Activated CD8-positive, alpha-beta T cell treated with anti-CD3 and anti-CD28 coated beads, Interleukin-2, amount 10 ng/mL, durations not matched to agents 7 days and 5 days (primary cell): ENCODE results near the gene EPX. TPM values are rescaled to one million over a fixed set of nuclear protein-coding genes. Genes with fewer than 3 reads are reported as not detected.
A peak's percentile ranks its signal among the peaks of the same experiment; 100 is the strongest.

Experiments used
- ATAC-seq: fragments of 150-1000 bp; cut with Tn5 transposase; one replicate; pipeline ENCODE4 v1.10.0; 2021; ENCODE audit warnings: moderate library complexity
- CTCF ChIA-PET: fragments of 350-600 bp; sonication (Branson Sonifier 250); formaldehyde crosslinking; loops from one replicate; lab custom pipeline; 2021; ENCODE audit warnings: antibody characterized with exemption; lab: Charles Lee
- POLR2A ChIA-PET: fragments of 350-600 bp; sonication (Branson Sonifier 250); formaldehyde crosslinking; loops from one replicate; lab custom pipeline; 2021; ENCODE audit warnings: antibody characterized with exemption; lab: Charles Lee
- DNase-seq: peaks from one replicate; pipeline ENCODE4 v3.0.0-alpha.2; 2020
- H3K27ac Mint-ChIP-seq: one replicate; pipeline ENCODE4 v1.8.0; 2021; ENCODE audit warnings: mild to moderate bottlenecking, mixed read lengths
- H3K27me3 Mint-ChIP-seq: one replicate; pipeline ENCODE4 v1.8.0; 2021; ENCODE audit warnings: low read depth, mixed read lengths
- H3K36me3 Mint-ChIP-seq: one replicate; pipeline ENCODE4 v1.8.0; 2021; ENCODE audit warnings: low read depth, mixed read lengths
- H3K4me1 Mint-ChIP-seq: one replicate; pipeline ENCODE4 v1.8.0; 2021; ENCODE audit warnings: low read depth, mixed read lengths
- H3K4me3 Mint-ChIP-seq: one replicate; pipeline ENCODE4 v1.8.0; 2021; ENCODE audit warnings: mild to moderate bottlenecking, mixed read lengths
- H3K9me3 Mint-ChIP-seq: one replicate; pipeline ENCODE4 v1.8.0; 2022; ENCODE audit warnings: mixed read lengths; ENCODE audit not compliant: insufficient read depth
- total RNA-seq, 2 experiments: library from RNA; stranded (reverse); gene quantifications; one replicate each; pipeline ENCODE4 v1.2.3, GENCODE V29; 2021

EPX gene
- total RNA-seq, 2 experiments from 2014 or later = not detected

DNA sequence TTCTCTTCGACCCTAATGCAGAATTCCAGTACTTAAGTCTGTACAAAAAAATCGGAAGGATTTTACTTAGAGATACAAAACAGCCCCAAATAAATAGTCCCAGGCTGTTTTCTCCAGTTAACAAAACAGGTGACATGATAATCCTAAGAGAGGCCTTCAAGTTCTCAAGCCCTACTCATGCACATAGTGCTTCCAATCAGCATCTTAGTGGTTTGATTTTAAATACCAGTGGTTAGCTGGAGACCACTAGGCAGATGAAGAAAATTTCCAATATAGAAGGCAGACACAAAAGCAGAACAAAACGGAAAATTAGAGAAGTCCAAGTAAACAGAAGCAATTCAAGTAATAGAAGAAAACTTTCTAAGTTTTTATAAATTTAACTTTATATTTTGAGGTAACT is 31.0 kb upstream of the EPX start:
- CTCF ChIA-PET = interaction anchor here (0.7 kb wide), 1 partner anchor 10 kb away, joined by 3 read pairs; no protein-coding TSS in a partner anchor
- peaks cover 2% of the 10 kb centered on the region for H3K36me3 Mint-ChIP-seq
- no peak overlapping the region for H3K4me3 Mint-ChIP-seq
- H3K4me1 Mint-ChIP-seq = peaks cover 11% of the 10 kb centered on the region
- POLR2A ChIA-PET = no interaction called here
- no peak overlapping the region for H3K27ac Mint-ChIP-seq
- H3K27me3 Mint-ChIP-seq = peaks cover 24% of the 10 kb centered on the region
- ATAC-seq = no peak
- no peaks in the 10 kb centered on the region for H3K9me3 Mint-ChIP-seq
- no peak for DNase-seq

DNA sequence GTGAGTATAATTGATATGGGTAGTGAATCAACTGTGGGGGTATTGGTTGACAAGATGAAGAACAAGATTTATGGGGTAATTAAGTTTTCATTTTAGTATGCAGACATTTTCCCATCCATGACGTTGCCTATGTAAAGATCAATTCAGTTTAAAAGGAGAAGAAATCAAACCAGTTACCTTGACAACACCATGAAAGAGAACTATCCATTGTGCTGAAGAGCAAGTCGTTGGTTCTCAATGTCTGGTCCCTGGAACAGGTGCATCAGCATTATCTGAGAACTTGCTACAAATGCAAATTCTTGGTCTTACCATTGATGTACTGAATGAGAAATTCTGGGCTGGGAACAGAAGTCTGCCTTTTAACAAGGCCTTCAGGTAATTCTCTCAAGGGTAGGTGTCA is 26.5 kb upstream of the EPX start:
- CTCF ChIA-PET = interaction anchor here (0.6 to 2.7 kb wide), 5 partner anchors 10 to 84 kb away, joined by 3 to 12 read pairs (median 5); no protein-coding TSS in a partner anchor
- DNase-seq (no peak), ATAC-seq (no peak)
- Mint-ChIP-seq H3K4me1 (peaks cover 20% of the 10 kb centered on the region), H3K36me3 (no peaks in the 10 kb centered on the region), H3K27ac (no peak overlapping the region), H3K4me3 (no peak overlapping the region), H3K9me3 (no peaks in the 10 kb centered on the region), H3K27me3 (peaks cover 24% of the 10 kb centered on the region)
- POLR2A ChIA-PET = interaction anchor here (0.6 kb wide), 1 partner anchor 150 kb away, joined by 3 read pairs; no protein-coding TSS in a partner anchor

DNA sequence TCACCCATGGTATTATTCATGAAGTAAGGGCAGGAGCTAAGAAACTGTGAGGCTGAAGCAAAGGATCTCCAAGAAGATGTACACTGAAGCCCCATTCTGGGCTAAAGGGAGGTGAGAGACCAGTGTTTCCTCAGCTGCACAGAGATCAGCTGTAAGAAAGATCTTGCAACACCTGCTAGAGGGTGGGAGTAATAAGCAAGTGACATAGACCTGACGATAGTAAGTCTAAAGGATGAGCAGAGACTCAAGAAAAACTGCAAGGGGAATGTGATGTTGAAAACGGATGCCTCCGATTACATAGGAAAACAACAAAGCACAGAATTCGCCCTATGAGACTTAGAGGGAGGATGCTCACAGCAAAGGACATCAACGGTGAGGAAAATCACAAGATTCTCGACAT is 25.8 kb upstream of the EPX start, which contains the start of gene OR4D2:
Gene OR4D2, plus strand, starts transcription at position 301 of the 400 bp plus-strand sequence. CDS start 2,674 bp downstream, outside the sequence.
- Mint-ChIP-seq H3K27me3 (peaks cover 24% of the 10 kb centered on the region), H3K4me3 (no peak within 1 kb of the TSS), H3K9me3 (no peaks in the 10 kb centered on the region), H3K4me1 (peaks cover 25% of the 10 kb centered on the region), H3K27ac (no peak within 1 kb of the TSS), H3K36me3 (no peaks in the 10 kb centered on the region)
- no peak for ATAC-seq
- ChIA-PET POLR2A (no interaction called here), CTCF (interaction anchor here (0.6 to 2.7 kb wide), 3 partner anchors 12 to 84 kb away, joined by 3 to 12 read pairs (median 4); no protein-coding TSS in a partner anchor)
- DNase-seq = no peak

DNA sequence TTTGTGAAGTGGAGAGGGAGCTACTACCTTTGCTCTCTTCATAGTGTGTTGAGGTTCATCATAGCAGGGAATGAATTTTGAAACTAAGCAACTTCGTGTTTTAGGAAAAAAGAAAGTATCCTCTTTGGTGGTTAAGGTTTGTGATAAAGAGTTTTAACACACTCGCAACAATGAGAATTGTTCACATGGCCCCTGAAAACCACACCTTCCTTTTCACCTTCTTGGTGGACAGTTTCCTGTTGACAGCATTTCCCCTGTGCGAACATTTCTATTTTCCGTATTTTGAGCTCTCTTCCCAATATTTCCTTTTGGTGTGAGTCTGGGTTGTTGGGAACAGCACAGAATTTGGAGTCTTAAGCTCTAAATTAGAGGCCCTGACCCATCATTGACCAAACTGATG is 21.9 kb upstream of the EPX start:
- peaks cover 23% of the 10 kb centered on the region for H3K27me3 Mint-ChIP-seq
- H3K4me1 Mint-ChIP-seq = peaks cover 35% of the 10 kb centered on the region
- H3K36me3 Mint-ChIP-seq = no peaks in the 10 kb centered on the region
- peak overlapping the region; percentile 88 for H3K27ac Mint-ChIP-seq
- POLR2A ChIA-PET = interaction anchor here (0.8 to 1.8 kb wide), 3 partner anchors 10 to 164 kb away, joined by 3 to 8 read pairs (median 3); partner anchors contain the start of gene SRSF1
- peak overlapping the region; percentile 37 for H3K4me3 Mint-ChIP-seq
- ATAC-seq = peak; percentile 46
- no peak for DNase-seq
- CTCF ChIA-PET = interaction anchor here (0.7 to 5.0 kb wide), 11 partner anchors 13 to 185 kb away, joined by 3 to 90 read pairs (median 3); no protein-coding TSS in a partner anchor
- H3K9me3 Mint-ChIP-seq = no peaks in the 10 kb centered on the region

DNA sequence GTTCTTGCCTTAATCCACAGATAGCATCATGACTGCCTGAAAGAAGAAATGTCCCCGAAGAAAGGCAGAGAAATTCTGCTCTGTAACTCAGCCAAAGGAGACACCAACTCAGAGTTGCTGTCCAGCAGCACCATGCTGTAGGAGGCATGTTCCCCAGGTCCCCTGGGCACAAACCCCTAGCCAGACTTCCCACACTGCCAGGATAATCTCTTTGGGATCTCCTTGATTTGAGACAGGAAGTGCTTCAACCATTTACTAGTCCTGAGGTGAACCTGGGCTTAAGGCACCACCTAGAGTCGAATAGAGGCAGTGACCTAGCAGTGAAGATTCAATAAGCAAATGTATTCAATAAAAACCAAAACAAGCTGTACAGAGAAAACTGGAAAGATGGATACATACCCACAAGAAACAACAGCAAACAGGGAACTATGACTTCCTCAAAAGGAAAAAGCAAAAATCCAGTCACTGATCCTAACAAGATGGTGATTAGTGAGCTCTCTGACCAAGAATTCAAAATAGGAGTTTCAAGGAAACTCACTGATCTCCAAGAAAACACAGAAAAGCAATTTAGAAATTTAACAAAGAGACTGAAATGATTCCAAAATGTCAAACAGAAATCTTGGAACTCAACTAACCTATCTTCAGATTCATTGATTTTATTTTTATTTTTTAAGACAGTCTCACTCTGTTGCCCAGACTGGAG is 20.0 kb upstream of the EPX start:
- Mint-ChIP-seq H3K9me3 (no peaks in the 10 kb centered on the region), H3K36me3 (no peaks in the 10 kb centered on the region), H3K4me3 (no peak overlapping the region), H3K4me1 (peaks cover 35% of the 10 kb centered on the region), H3K27me3 (peaks cover 22% of the 10 kb centered on the region), H3K27ac (peak overlapping the region; percentile 60)
- ATAC-seq (peak; percentile 88), DNase-seq (peak; percentile 73)
- ChIA-PET CTCF (interaction anchor here (0.6 to 5.0 kb wide), 36 partner anchors 8 to 313 kb away, joined by 3 to 90 read pairs (median 4); partner anchors contain the start of genes DYNLL2, OR4D1 and SRSF1), POLR2A (interaction anchor here (0.8 to 1.0 kb wide), 2 partner anchors 36 to 743 kb away, joined by 3 read pairs; no protein-coding TSS in a partner anchor)

DNA sequence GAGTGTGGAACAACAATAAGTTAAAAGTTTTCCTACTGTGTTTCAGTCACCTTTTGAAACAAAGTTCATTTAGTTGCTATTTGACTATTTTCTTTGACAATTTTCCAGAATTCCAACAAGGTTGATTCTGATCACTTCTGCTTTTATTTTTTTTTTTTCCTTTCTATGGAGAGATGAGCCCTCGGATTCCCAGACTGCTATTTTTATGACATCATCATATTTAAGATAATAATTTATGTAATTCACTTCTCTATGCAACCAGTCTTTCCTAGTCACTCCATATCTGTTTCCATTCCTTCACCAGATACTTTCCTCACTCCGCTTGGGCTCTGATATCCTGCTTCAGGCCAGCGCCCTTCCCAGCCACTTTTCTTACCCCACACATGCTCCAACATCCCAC is 17.7 kb upstream of the EPX start:
- no peak overlapping the region for H3K4me3 Mint-ChIP-seq
- DNase-seq = no peak
- no peaks in the 10 kb centered on the region for H3K9me3 Mint-ChIP-seq
- no peak for ATAC-seq
- H3K36me3 Mint-ChIP-seq = no peaks in the 10 kb centered on the region
- ChIA-PET POLR2A (no interaction called here), CTCF (interaction anchor here (2.0 to 2.3 kb wide), 2 partner anchors 9 to 26 kb away, joined by 5 to 6 read pairs; no protein-coding TSS in a partner anchor)
- H3K27me3 Mint-ChIP-seq = peaks cover 19% of the 10 kb centered on the region
- H3K4me1 Mint-ChIP-seq = peaks cover 26% of the 10 kb centered on the region
- H3K27ac Mint-ChIP-seq = no peak overlapping the region

DNA sequence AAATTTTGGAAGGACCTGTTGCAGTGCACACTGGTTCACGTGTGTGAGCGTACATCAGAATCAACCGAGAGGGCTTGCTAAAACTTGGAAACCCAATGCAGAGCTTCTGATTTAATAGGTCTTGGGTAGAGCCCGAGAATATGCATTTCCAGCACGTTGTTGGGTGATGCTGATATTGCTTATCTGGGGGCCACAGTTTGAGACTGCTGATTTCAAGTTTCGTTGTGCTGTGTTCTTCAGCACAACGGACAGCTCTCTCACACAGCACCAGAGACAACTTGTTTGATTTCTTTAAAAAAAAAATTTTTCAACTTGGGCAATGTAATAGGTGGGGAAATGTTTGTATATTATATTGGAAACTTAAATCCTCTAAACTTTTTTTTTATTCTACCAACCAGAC is 16.3 kb upstream of the EPX start:
- Mint-ChIP-seq H3K9me3 (no peaks in the 10 kb centered on the region), H3K36me3 (no peaks in the 10 kb centered on the region), H3K4me3 (no peak overlapping the region), H3K27me3 (peaks cover 19% of the 10 kb centered on the region), H3K4me1 (peaks cover 14% of the 10 kb centered on the region), H3K27ac (no peak overlapping the region)
- ChIA-PET POLR2A (no interaction called here), CTCF (interaction anchor here (0.9 to 2.3 kb wide), 5 partner anchors 11 to 58 kb away, joined by 3 to 11 read pairs (median 5); no protein-coding TSS in a partner anchor)
- no peak for ATAC-seq
- DNase-seq = peak; percentile 31

DNA sequence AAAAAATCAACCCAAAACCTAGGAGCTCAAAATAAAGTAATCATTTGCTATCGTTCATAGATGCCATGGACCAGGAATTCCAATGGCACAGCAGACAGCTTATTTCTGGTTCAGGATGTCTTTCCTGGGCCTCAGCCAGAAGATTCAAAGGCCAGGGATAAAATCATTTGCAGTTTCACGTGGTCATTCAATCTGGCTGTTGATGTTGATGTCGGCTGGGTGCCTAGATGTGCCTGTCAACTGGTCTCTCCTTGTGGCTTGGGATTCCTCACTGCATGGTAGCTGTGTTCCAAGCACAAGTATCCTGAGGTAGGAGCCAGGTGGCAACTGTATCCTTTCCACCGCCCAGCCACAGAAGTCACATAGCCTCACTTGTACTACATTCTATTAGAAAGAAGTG is 10.7 kb upstream of the EPX start:
- ChIA-PET POLR2A (interaction anchor here (0.5 kb wide), 1 partner anchor 115 kb away, joined by 4 read pairs; no protein-coding TSS in a partner anchor), CTCF (interaction anchor here (1.5 to 1.8 kb wide), 2 partner anchors 9 to 18 kb away, joined by 4 to 8 read pairs; no protein-coding TSS in a partner anchor)
- no peak for DNase-seq
- no peak overlapping the region for H3K27ac Mint-ChIP-seq
- peaks cover 5% of the 10 kb centered on the region for H3K27me3 Mint-ChIP-seq
- H3K4me1 Mint-ChIP-seq = peaks cover 4% of the 10 kb centered on the region
- no peaks in the 10 kb centered on the region for H3K9me3 Mint-ChIP-seq
- H3K36me3 Mint-ChIP-seq = no peaks in the 10 kb centered on the region
- no peak for ATAC-seq
- no peak overlapping the region for H3K4me3 Mint-ChIP-seq

DNA sequence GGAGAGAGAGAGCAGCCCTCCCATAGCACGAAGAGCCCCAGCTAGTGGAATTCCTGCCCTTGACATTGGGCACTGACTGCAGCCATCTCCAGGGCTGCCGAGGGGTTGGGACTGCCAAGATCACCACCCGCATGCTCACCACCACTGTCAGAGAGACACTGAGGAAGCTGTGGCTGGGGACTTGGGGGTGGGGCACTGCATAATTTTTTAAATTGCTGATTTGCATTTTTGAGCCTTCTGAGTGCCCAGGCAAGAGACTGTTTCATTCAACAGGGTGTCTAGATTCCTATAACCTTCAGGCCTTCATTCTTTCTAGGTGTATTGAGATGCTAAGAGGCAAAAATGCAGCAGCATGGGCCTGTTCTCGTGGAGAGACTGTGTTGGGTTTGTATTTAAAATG is 9.0 kb upstream of the EPX start:
- H3K27me3 Mint-ChIP-seq = peaks cover 2% of the 10 kb centered on the region
- no peak for ATAC-seq
- peaks cover 4% of the 10 kb centered on the region for H3K4me1 Mint-ChIP-seq
- H3K36me3 Mint-ChIP-seq = no peaks in the 10 kb centered on the region
- DNase-seq = no peak
- ChIA-PET POLR2A (no interaction called here), CTCF (interaction anchor here (1.6 kb wide), 1 partner anchor 66 kb away, joined by 6 read pairs; no protein-coding TSS in a partner anchor)
- H3K4me3 Mint-ChIP-seq = no peak overlapping the region
- H3K27ac Mint-ChIP-seq = no peak overlapping the region
- H3K9me3 Mint-ChIP-seq = no peaks in the 10 kb centered on the region

DNA sequence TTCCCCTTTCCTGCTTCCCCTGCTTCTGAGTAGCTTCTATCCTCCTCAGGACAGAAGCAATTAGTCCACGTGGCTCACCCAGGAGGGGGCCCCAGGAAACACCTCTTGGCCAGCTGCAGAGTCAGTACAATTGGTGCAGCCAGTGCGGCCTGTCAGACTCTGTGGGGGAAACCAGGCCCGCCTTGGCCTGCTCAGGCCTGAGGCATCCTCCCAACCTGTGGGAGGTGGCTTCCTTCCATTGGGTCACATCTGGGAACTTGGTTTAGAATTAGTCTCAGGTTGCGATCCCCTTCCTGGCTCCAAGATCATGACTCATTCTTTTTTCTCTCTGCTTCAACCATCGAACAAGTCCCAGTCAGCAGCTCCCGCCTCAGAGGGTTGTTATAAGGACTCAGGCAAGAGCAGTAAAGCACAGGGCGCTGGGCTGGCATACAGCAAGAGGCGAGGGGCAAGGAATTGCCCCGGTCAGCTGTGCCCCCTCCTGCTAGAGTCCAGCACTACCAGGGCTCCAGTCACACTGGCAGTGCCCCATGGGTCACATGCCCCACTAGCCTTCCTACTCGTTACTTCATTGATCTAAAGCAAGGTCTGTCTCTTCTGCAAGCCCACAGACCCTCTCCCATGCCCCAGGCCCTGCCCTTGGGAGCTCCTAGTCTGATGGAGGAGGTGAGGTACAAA is 8.1 kb upstream of the EPX start:
- CTCF ChIA-PET = interaction anchor here (1.6 kb wide), 1 partner anchor 65 kb away, joined by 6 read pairs; no protein-coding TSS in a partner anchor
- POLR2A ChIA-PET = no interaction called here
- no peaks in the 10 kb centered on the region for H3K9me3 Mint-ChIP-seq
- no peaks in the 10 kb centered on the region for H3K36me3 Mint-ChIP-seq
- no peak overlapping the region for H3K27ac Mint-ChIP-seq
- peaks cover 4% of the 10 kb centered on the region for H3K4me1 Mint-ChIP-seq
- H3K4me3 Mint-ChIP-seq = no peak overlapping the region
- ATAC-seq (no peak), DNase-seq (no peak)
- peaks cover 2% of the 10 kb centered on the region for H3K27me3 Mint-ChIP-seq

DNA sequence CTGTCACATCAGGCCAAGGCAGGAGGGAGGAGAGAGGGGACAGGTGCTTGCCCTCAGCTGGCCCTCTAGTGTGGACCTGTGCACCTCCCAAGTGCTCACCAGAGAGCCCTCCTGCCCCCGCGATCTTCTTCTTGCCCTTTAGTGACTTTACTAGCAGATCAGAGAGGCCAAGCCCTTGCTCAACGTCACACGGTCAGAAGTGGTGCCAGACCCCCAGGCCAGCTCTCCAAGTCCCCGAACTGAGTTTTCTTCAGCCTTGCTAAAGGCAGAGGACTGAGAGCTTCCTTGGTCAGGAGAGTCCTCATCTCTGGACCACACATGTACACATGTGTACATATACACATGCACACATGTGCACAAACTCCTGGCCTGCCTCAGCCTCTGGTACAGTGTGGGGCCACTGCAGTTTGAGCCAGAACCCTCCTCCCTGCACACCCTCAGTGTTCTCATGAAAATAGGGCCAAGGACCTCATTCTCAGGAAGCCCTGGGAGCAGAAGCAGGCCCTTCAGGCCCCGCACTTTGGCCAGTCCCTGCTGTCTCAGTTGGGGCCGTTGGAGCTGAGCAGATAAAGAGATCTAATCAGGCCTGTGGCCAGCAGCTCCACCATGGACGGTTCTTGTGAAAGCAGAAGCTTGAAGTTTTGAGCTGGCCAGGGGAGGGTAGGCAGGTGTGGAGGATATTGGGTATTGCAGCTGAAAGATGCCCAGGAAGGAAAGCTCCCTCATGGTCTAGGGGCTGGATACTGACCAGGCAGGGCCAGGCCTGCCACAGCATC is 7.4 kb upstream of the EPX start:
- ChIA-PET POLR2A (interaction anchor here (0.6 kb wide), 1 partner anchor 368 kb away, joined by 3 read pairs; no protein-coding TSS in a partner anchor), CTCF (interaction anchor here (1.1 to 1.7 kb wide), 3 partner anchors 13 to 65 kb away, joined by 3 to 6 read pairs (median 5); no protein-coding TSS in a partner anchor)
- H3K27ac Mint-ChIP-seq = no peak overlapping the region
- ATAC-seq = no peak
- H3K4me3 Mint-ChIP-seq = no peak overlapping the region
- peaks cover 2% of the 10 kb centered on the region for H3K27me3 Mint-ChIP-seq
- H3K4me1 Mint-ChIP-seq = peaks cover 4% of the 10 kb centered on the region
- DNase-seq = no peak
- H3K36me3 Mint-ChIP-seq = no peaks in the 10 kb centered on the region
- no peaks in the 10 kb centered on the region for H3K9me3 Mint-ChIP-seq
